ENCODE data around the gene CARD9. TPM values are rescaled to one million over a fixed set of nuclear protein-coding genes. Genes with fewer than 3 reads are reported as not detected.

CARD9 gene
- total and polyA plus RNA-seq, 2 of the 4 experiments (the other 2 are of a cell fraction): 0.36 to 1.9 TPM

DNA sequence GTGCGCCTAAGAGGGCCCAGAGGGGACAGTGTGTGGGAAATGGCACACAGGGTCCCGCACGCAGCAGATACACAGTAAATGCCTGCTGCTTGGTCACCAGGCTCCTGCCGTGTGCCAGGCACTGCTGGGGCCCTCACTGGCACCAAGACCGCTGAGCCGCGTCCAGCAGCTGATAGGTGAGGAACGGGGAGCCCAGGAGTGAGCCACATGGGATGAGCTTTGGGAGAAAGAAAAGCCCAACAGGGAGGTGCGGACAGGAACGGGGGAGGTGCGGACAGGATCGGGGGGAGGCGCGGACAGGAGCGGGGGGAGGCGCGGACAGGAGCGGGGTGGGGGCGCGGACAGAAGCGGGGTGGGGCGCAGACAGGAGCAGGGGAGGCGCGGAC, 29.6 kb downstream of the CARD9 start (continued):
- TF ChIP-seq CHD1 (IDR thresholded peaks at IDR 0.05; ENCODE audit: low read depth, low read length) (no peak), BHLHE40 (IDR thresholded peaks at IDR 0.05; ENCODE audit: low read depth, low read length) (no peak), RAD21 (IDR thresholded peaks at IDR 0.05; ENCODE audit: low read length) (no peak), MAFK (IDR thresholded peaks at IDR 0.05; ENCODE audit: low read depth, low read length) (no peak), FOS (IDR thresholded peaks at IDR 0.05; ENCODE audit: low read depth, low read length) (no peak), SMC3 (IDR thresholded peaks at IDR 0.05; ENCODE audit: low read depth, low read length) (no peak), CEBPB (IDR thresholded peaks at IDR 0.05; ENCODE audit: low read depth, low read length) (no peak), POLR2A (IDR thresholded peaks at IDR 0.05; ENCODE audit: low read depth, low read length) (no peak)

All from IMR-90 (cell line).